HepG2 (cell line): ENCODE measurements around the gene NFKBIA. TPM values are rescaled to one million over a fixed set of nuclear protein-coding genes. Genes with fewer than 3 reads are reported as not detected.

Experiments
- ATAD3A ChIP-seq: sonication (generic); formaldehyde crosslinking; IDR thresholded peaks from 2 replicates; pipeline ENCODE4 v1.4.0; 2020; ENCODE audit warnings: missing genetic modification reagents
- CBX2 ChIP-seq, 2 experiments: fragments of 200-600 bp in 1 of 2; sonication (generic); formaldehyde crosslinking in 1 of 2; IDR thresholded peaks; 2 replicates each; pipeline versions ENCODE4 v1.7.0 to v1.8.1; 2018 to 2022; ENCODE audit warnings: low read depth in 2 of 2, low read length in 1 of 2, mild to moderate bottlenecking in 1 of 2, missing genetic modification reagents in 1 of 2
- CCAR2 ChIP-seq: fragments of 200-400 bp; formaldehyde crosslinking; optimal IDR thresholded peaks from 2 replicates; pipeline ENCODE3; 2018; ENCODE audit warnings: low read depth, mild to moderate bottlenecking, low read length, moderate library complexity
- FUBP1 ChIP-seq: sonication (generic); formaldehyde crosslinking; IDR thresholded peaks from 2 replicates; pipeline ENCODE4 v1.5.1; 2020; ENCODE audit warnings: missing genetic modification reagents, mild to moderate bottlenecking, borderline replicate concordance
- GATAD2A ChIP-seq: IDR thresholded peaks from 2 replicates; pipeline ENCODE4 v1.6.1; 2016
- GLI4 ChIP-seq: sonication (generic); formaldehyde crosslinking; IDR thresholded peaks from 2 replicates; pipeline ENCODE4 v1.5.1; 2020; ENCODE audit warnings: missing genetic modification reagents, mild to moderate bottlenecking, moderate library complexity, borderline replicate concordance
- HOXA9 ChIP-seq: sonication (generic); formaldehyde crosslinking; IDR thresholded peaks from 2 replicates; pipeline ENCODE4 v1.8.1; 2022; ENCODE audit warnings: missing genetic modification reagents, mild to moderate bottlenecking, moderate library complexity, borderline replicate concordance
- IRF2 ChIP-seq: IDR thresholded peaks from 2 replicates; pipeline ENCODE4 v1.6.1; 2018; ENCODE audit warnings: missing genetic modification reagents, missing compliant biosample characterization
- KLF16 ChIP-seq, 2 experiments: sonication (generic) in 1 of 2; formaldehyde crosslinking in 1 of 2; IDR thresholded peaks; 2 replicates each; pipeline versions ENCODE4 v1.6.1 to v1.8.0; 2016 to 2023; ENCODE audit warnings: missing genetic modification reagents in 2 of 2, missing compliant biosample characterization in 1 of 2
- KMT2A ChIP-seq: sonication (generic); formaldehyde crosslinking; IDR thresholded peaks from 2 replicates; pipeline ENCODE4 v1.4.0; 2020; ENCODE audit warnings: missing genetic modification reagents
- NBN ChIP-seq: fragments of 450-650 bp; conservative IDR thresholded peaks from 2 replicates; pipeline ENCODE4 v1.6.1; 2017
- NFKB2 ChIP-seq: sonication (generic); formaldehyde crosslinking; IDR thresholded peaks from 2 replicates; pipeline ENCODE4 v1.4.0; 2020; ENCODE audit warnings: missing genetic modification reagents, borderline replicate concordance
- RBAK ChIP-seq: sonication (generic); formaldehyde crosslinking; IDR thresholded peaks from 2 replicates; pipeline ENCODE4 v1.5.1; 2020; ENCODE audit warnings: mild to moderate bottlenecking, missing genetic modification reagents
- RELA ChIP-seq: sonication (generic); formaldehyde crosslinking; IDR thresholded peaks from 2 replicates; pipeline ENCODE4 v1.4.0; 2020; ENCODE audit warnings: missing genetic modification reagents
- RFXAP ChIP-seq: sonication (generic); formaldehyde crosslinking; IDR thresholded peaks from 2 replicates; pipeline ENCODE4 v1.4.0; 2020; ENCODE audit warnings: missing genetic modification reagents, borderline replicate concordance
- TERF1 ChIP-seq: sonication (generic); formaldehyde crosslinking; IDR thresholded peaks from 2 replicates; pipeline ENCODE4 v1.8.0; 2022; ENCODE audit warnings: mild to moderate bottlenecking, missing genetic modification reagents, moderate library complexity
- U2AF2 ChIP-seq: fragments of 200-400 bp; formaldehyde crosslinking; IDR thresholded peaks from 2 replicates; pipeline ENCODE4 v1.6.1; 2017; ENCODE audit warnings: low read depth, mild to moderate bottlenecking, low read length
- ZNF382 ChIP-seq: sonication (generic); formaldehyde crosslinking; IDR thresholded peaks from 2 replicates; pipeline ENCODE4 v1.5.0; 2020; ENCODE audit warnings: missing genetic modification reagents, mild to moderate bottlenecking, borderline replicate concordance
- ZNF501 ChIP-seq: sonication (generic); formaldehyde crosslinking; IDR thresholded peaks from 2 replicates; pipeline ENCODE4 v1.5.1; 2020; ENCODE audit warnings: mild to moderate bottlenecking, moderate library complexity, missing genetic modification reagents
- ZNF510 ChIP-seq: sonication (generic); formaldehyde crosslinking; IDR thresholded peaks from 2 replicates; pipeline ENCODE4 v1.4.0; 2020; ENCODE audit warnings: low read depth, mild to moderate bottlenecking, missing genetic modification reagents
- ZNF580 ChIP-seq: IDR thresholded peaks from 2 replicates; pipeline ENCODE4 v1.6.1; 2016; ENCODE audit warnings: low read depth, borderline replicate concordance
- ZNF616 ChIP-seq: sonication (generic); formaldehyde crosslinking; IDR thresholded peaks from 2 replicates; pipeline ENCODE4 v1.5.0; 2020; ENCODE audit warnings: low read depth, mild to moderate bottlenecking, missing genetic modification reagents
- ZNF772 ChIP-seq: sonication (generic); formaldehyde crosslinking; IDR thresholded peaks from 2 replicates; pipeline ENCODE4 v1.5.0; 2020; ENCODE audit warnings: mild to moderate bottlenecking, missing genetic modification reagents
- ZNF816 ChIP-seq: sonication (generic); formaldehyde crosslinking; IDR thresholded peaks from 2 replicates; pipeline ENCODE4 v1.8.0; 2022; ENCODE audit warnings: missing genetic modification reagents, mild to moderate bottlenecking, borderline replicate concordance
- ZSCAN21 ChIP-seq: sonication (generic); formaldehyde crosslinking; IDR thresholded peaks from 2 replicates; pipeline ENCODE4 v1.8.0; 2022; ENCODE audit warnings: mild to moderate bottlenecking, missing genetic modification reagents, moderate library complexity, borderline replicate concordance
- polyA plus RNA-seq, 8 experiments: library from polyadenylated mRNA; depleted of rRNA in 3 of 8; stranded (reverse) in 7 of 8; unstranded in 1 of 8; fragments of >200 nt; fragmentation: Illumina TruSeq in 4 of 8; extraction: Trizol in 4 of 8; gene quantifications; 2 replicates each; pipeline versions ENCODE4 v1.2.1 to v1.2.3, GENCODE V29; 2011 to 2016; ENCODE audit warnings: low read depth in 4 of 8, missing spikeins in 1 of 8, mixed read lengths in 1 of 8; ENCODE audit not compliant: insufficient read depth in 1 of 8
- total RNA-seq, 5 experiments: library from RNA; depleted of rRNA; stranded (reverse); fragments of >200 nt; fragmentation: Illumina TruSeq; extraction: Trizol; gene quantifications; 2 replicates each; pipeline ENCODE4 v1.2.3, GENCODE V29; 2016; ENCODE audit warnings: low read depth in 1 of 5

The NFKBIA gene
- total and polyA plus RNA-seq, 2 of the 13 experiments (the other 11 are each of a cell fraction or from before 2014, with no cell fraction given), result 197 to 319 TPM

GRCh38 chr14:35404449-35405303, at the start of gene NFKBIA (continued):
- TF ChIP-seq TERF1 (peak; percentile 90; the same call in 1 of the 2 replicates), KMT2A (CRISPR knock-in tag) (peak; percentile 67), RFXAP (CRISPR knock-in tag) (0 out of 2 replicates have a peak, but pooled peaks have one; percentile 78), ZNF580 (CRISPR knock-in tag) (peak; percentile 98), RELA (CRISPR knock-in tag) (peak; percentile 99), HOXA9 (CRISPR knock-in tag) (no peak), RBAK (CRISPR knock-in tag) (0 out of 2 replicates have a peak, but pooled peaks have one; percentile 50), U2AF2 (no peak), GLI4 (CRISPR knock-in tag) (no peak), NBN (no peak), ZNF772 (CRISPR knock-in tag) (peak; percentile 86), ZNF501 (CRISPR knock-in tag) (peak; percentile 96), NFKB2 (peak; percentile 96), CCAR2 (peak; percentile 81), FUBP1 (CRISPR knock-in tag) (no peak), CBX2 (IDR thresholded peaks at IDR 0.05; ENCODE audit: low read depth, low read length) (no peak), CBX2 (CRISPR knock-in tag; IDR thresholded peaks at IDR 0.05; ENCODE audit: low read depth) (no peak; the same call in 1 of the 2 replicates), GATAD2A (CRISPR knock-in tag) (peak; percentile 84), KLF16 (CRISPR knock-in tag; IDR thresholded peaks at IDR 0.05) (peak in 1 of 2 experiments; percentile 94; a peak in 2 of 4 replicates), ZNF382 (no peak), ZSCAN21 (CRISPR knock-in tag) (peak; percentile 96), IRF2 (CRISPR knock-in tag) (peak; percentile 64), ZNF816 (CRISPR knock-in tag) (peak; percentile 98; the same call in 1 of the 2 replicates), ZNF616 (CRISPR knock-in tag) (no peak), ATAD3A (CRISPR knock-in tag) (no peak), ZNF510 (CRISPR knock-in tag) (peak; percentile 81; the same call in 1 of the 2 replicates)
